HL-60 (cell line): Measurements from ENCODE around the gene CEP68.

Experiments
- DNase-seq, 2 experiments: peaks; one replicate each; pipeline ENCODE4 v3.0.0-alpha.2; 2010 to 2020; ENCODE audit warnings: low read depth in 1 of 2, low spot score in 1 of 2
- H3K27ac ChIP-seq: fragments of 250-450 bp; sonication (Bioruptor Pico); replicated peaks from 2 replicates; pipeline ENCODE4 v1.5.1; 2020; ENCODE audit warnings: mild to moderate bottlenecking, moderate library complexity
- H3K27me3 ChIP-seq: fragments of 250-450 bp; sonication (Bioruptor Pico); 2 replicates; pipeline ENCODE4 v1.5.1; 2021; ENCODE audit warnings: mild to moderate bottlenecking, moderate library complexity; ENCODE audit not compliant: insufficient read depth, poor library complexity, severe bottlenecking
- H3K4me3 ChIP-seq: replicated peaks from 2 replicates; pipeline ENCODE4 v1.5.1; 2011; ENCODE audit warnings: mild to moderate bottlenecking, control low read depth, low read length; ENCODE audit not compliant: insufficient read depth
- CTCF ChIP-seq: IDR thresholded peaks from one replicate; pipeline ENCODE4 v1.5.1; 2011; ENCODE audit warnings: low read length, control low read depth, inconsistent platforms; ENCODE audit not compliant: insufficient read depth
- GABPA ChIP-seq: IDR thresholded peaks from 2 replicates; pipeline ENCODE4 v1.6.1; 2012; ENCODE audit warnings: low read depth
- POLR2AphosphoS5 ChIP-seq: IDR thresholded peaks from 2 replicates; pipeline ENCODE4 v1.6.1; 2012; ENCODE audit warnings: low read depth
- REST ChIP-seq: IDR thresholded peaks from 2 replicates; pipeline ENCODE4 v1.6.1; 2012; ENCODE audit warnings: low read depth; ENCODE audit not compliant: insufficient replicate concordance
- SPI1 ChIP-seq: IDR thresholded peaks from 2 replicates; pipeline ENCODE4 v1.6.1; 2012; ENCODE audit warnings: low read depth, mild to moderate bottlenecking, borderline replicate concordance

CEP68 gene

GRCh38 chr2:65097844-65098243 lies 41.6 kb downstream of the CEP68 start:
- DNase-seq = no peak
- TF ChIP-seq GABPA (no peak), REST (no peak), POLR2AphosphoS5 (no peak), SPI1 (no peak), CTCF (no peak)
- Histone ChIP-seq H3K27ac (no peak overlapping the region), H3K27me3 (no peaks in the 10 kb centered on the region), H3K4me3 (no peak overlapping the region)

- Histone ChIP-seq H3K4me3 (no peak overlapping the region), H3K27ac (no peak overlapping the region), H3K27me3 (no peaks in the 10 kb centered on the region)
- no peak for DNase-seq
- TF ChIP-seq SPI1 (no peak), GABPA (no peak), REST (no peak), POLR2AphosphoS5 (no peak), CTCF (no peak)
Measured at GRCh38 chr2:65098741-65099140, 42.5 kb downstream of the CEP68 start.

- no peak overlapping the region for H3K4me3 ChIP-seq
- no peaks in the 10 kb centered on the region for H3K27me3 ChIP-seq
- TF ChIP-seq REST (no peak), GABPA (no peak), SPI1 (no peak), POLR2AphosphoS5 (no peak), CTCF (no peak)
- H3K27ac ChIP-seq = no peak overlapping the region
- no peak for DNase-seq
Measured at GRCh38 chr2:65101071-65101470, 44.9 kb downstream of the CEP68 start.
